GM12892 (cell line): ENCODE results near the gene SLC9A9.

Experiments used
- POLR2A ChIP-seq: IDR thresholded peaks from 2 replicates; pipeline ENCODE4 v1.6.1; 2011; ENCODE audit warnings: low read depth, low read length, control low read depth
- POLR2AphosphoS5 ChIP-seq: IDR thresholded peaks from 2 replicates; pipeline ENCODE4 v1.6.1; 2011; ENCODE audit warnings: low read depth, low read length, control low read depth

DNA sequence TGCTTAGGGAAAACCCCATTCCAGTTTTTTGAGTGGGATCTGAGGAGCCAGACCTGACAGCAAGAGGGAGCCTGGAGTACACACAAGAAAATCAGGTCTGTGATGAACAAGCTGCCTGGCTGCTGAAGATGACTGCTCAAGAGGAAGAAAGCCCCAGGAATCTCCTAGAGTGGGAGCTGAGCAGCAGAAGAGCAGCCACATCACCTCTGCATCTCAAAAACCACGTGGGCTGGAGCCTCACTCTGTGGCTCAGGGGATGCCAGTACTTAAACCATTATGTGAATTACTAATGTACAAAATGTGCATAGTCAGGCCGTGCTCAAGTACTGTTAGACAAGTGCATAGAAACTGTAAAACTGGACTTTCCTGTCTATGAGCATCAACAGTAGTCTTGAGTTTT, 52.4 kb downstream of the SLC9A9 start:
- TF ChIP-seq POLR2A = no peak
- no peak for TF ChIP-seq POLR2AphosphoS5
